SHP77 (cell line): ENCODE measurements around the gene KCNIP2.

ENCODE experiments used
- DNase-seq, 2 experiments: peaks; one replicate each; lab custom pipeline; 2025; lab: John Stamatoyannopoulos, UW

Gene KCNIP2

DNA sequence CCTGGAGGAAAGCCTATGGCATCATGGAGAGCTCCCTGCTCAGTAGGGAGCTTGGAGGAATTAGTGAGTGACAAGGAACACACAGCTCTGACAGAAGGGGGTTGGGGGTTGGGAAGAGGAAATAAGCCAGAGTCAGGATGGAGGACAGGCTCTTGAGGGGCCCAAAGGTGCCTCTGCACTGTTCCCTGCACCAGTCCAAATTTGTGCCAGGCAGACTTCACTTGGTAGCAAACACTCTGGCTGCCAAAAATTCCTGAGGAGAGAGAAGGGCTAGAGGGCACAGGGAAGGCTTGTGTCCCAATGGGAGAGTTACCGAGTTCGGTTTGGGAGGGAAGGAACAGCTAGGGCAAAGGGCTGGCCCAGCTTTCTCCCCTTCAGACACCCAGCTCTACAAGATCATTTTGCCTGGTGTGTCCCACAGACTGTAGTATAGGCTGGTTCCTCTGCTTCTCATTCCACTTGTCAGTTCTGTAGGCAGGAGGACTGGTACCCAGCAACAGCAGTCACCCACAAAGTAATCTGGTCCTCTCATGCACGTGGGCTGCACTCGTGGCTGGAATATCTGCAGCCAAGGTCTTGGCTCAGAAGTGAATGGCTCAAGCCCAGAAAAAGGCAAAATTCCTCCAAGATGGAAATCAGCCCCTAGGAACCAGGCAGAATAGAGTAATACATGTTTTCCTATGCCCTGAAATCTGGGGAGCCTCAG is 8.0 kb upstream of the KCNIP2 start:
- DNase-seq: no peak

DNA sequence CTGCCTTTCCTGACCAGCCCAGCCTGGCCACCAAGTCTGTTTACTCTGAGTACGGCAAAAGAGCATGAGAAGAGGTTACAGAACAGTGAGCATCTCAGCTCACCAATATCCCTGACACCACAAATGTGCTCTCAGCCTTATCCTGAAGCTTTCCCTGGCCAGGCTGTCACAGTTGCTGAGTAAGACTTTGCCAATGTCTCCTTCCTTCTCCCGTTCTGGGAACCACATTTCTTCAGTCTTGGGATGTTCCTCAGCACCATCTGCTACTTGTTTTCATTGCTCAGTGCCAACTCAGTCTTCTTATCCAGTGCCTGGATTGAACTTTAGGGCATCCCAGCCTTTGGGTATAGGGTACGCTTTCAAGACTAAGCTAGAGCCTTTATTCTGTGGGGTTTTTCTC is 7.1 kb upstream of the KCNIP2 start:
- no peak for DNase-seq

DNA sequence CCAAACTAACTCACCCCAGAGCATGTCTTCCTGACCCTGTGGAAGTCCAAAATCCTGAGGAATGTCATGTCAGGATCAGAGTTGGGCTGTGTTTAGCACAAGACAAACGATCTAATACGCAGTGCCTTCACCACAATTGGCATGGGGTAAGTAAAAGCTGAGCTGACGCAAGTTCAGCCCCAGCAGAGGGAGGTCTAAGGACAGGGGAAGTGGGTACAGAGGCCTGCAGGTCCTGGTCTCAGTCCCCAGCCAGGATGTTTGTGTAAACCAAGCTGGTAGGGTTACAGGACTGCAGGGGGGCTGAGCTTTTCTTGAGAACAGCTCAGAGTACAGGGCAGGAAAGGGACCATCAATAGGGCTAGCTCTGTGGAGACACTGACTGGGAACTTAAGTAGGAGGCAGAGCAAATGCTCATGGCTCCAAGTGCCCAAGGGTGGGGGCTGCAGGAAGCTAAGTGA is 5.3 kb upstream of the KCNIP2 start:
- no peak for DNase-seq

DNA sequence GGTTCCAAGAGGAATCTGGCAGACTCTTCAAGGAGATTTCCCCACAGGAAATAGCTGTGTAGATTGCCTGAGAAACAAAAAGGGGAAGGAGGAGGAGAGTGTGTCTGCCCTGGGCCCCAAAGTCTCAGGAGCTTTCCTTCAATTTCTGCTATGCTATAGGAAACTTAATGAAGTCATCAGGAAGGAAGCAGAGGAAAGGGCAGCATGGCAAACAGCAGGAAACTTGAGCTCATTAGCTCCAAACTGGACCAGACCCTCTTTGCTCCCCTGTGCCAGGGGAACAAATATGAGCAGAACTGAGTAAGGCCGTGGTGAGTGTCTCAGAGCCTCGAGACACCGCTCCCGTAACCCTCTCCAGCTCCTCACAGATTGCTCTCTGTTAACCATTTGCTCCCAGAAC is 4.8 kb upstream of the KCNIP2 start:
- no peak for DNase-seq

DNA sequence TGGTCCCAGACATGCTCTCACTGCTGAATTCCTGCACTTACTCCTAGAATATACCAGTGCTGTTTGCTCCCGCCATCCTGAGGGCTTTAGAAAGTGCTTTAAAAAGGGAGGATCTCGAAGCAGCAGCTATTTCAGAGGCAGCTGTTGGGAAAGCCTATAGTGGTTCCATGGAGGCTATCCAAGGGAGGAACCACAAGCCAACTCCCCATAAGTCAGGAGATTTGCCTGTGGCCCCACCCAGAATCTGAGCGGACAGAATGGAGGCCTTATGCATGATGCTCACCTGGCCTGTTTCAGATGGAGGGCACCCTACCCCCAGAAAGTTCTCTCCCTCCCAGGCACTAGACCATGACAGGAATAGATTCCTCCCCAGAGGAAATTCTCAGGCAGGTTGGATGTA is 2.3 kb upstream of the KCNIP2 start:
- no peak for DNase-seq

DNA sequence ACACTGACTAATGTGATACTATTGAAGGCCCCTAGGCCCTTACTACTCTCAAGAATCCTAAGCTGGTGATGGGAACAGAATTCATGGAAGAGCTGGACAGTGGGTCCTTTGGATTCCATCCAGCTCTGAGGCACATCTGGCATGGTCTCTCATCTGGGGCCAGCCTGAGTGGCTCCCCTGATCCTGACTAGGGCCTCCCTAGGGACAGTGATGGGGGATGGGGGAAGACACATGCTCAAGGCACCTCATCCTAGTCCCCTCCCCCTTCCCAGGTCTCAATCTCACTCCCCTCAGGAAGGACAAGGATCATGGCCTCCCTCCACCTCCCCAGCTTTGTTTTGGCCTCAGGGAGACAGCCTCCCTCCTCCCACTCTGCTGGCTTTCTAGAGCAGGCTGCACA is 1.8 kb downstream of the KCNIP2 start:
- no peak for DNase-seq

- DNase-seq: peak; percentile 60 to 70
Observed at GRCh38 chr10:101840741-101841453, 2.7 kb downstream of the KCNIP2 start.

DNA sequence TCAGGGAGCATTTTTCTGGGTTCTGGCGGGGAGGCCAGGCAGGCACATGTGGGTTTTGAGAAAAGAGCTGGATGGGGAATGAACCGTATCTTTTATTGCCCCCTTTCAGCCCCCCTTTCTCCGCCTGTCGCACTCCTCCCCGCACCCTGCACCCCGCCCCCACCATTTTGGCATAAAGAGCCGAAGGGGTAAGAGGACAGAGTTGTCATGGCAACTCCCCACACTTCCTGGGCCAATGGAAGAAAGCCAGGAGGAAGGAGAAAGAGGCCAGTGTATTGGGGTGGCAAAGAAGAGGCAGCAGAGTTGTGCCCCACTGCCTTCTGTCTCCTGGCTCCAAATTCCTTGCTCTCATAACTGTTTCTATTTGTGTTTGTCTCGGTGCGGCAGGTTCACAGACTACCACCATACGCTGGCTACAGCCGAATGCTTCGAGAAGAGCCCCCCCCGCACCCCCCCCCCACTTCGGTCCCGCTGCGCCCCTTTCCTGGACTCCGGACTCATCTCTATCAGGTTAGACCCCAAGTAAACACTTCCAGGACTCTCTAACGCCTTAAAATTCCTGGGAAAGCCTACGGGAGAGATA is 3.4 kb downstream of the KCNIP2 start:
- no peak for DNase-seq

- DNase-seq: peak in 1 of 2 experiments; percentile 44
Observed at GRCh38 chr10:101839416-101840063, 4.1 kb downstream of the KCNIP2 start.

- DNase-seq: no peak
Observed at GRCh38 chr10:101839002-101839401, 4.6 kb downstream of the KCNIP2 start.

DNA sequence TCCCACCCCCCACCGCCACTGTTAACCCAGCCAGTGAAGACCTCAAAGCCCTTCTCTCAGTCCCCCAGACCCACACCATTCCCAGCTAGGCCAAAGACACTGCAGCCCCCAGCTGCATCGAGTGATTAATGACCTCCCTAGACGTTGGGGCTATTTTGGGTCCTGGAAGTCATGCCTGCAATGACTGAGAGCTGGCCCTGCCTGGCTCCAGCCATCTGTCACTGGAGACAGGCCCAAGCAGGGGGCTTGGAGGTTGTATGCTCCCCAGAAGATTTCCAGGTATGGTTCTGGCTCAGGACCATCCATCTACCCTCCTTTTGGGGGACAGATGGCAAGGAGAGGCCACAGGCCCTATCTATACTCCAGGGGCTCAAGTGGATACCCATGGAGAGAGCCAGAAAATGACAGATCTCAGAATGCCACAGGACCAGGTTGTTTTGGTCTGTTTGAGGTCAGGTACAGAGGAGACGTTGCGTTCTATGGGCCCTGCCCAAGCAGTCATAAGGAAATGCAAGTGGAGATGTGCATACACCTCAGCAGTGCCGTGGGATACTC is 5.1 kb downstream of the KCNIP2 start:
- DNase-seq: no peak

- no peak for DNase-seq
Observed at GRCh38 chr10:101837748-101838147, 5.9 kb downstream of the KCNIP2 start.

DNA sequence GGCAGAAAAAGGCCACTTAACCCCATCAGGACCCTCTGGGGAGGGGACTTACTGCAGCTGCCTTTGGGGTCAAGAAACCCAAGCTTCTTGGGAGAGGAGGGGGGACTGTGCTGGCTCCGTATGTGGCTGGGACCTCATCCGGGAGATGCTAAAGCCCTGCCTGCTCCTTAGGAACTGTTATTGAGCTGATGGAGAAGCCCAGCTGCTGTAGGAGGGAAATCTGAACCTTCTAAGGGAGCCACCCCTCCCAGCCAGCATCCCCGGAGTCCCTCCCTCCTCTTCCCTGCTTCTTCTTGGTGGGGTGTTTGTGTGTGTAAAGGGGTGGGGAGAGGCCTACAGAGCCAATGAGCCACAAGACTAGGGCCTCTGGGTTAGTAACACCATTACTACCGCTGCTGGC is 8.2 kb downstream of the KCNIP2 start:
- DNase-seq: no peak

DNA sequence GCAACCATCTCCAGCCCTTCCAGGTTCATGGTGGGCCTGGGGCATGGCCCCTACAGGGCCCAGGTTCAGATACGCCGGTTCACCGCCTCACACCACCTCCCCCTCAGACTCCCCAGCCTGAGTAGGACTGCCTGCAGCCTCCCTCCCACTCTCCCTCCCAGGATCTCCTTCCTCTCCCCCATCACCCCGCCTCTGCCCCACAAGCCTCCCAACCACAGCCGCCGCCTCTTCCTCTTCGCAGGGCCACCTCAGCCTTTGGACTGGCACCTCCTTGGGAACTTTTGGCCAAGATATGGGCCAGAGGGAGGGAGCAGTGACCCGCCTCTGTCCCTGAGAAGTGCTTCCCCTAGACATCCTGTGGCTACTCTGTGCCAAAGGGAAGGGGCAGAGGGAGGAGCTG is 9.3 kb downstream of the KCNIP2 start:
- DNase-seq: no peak

DNA sequence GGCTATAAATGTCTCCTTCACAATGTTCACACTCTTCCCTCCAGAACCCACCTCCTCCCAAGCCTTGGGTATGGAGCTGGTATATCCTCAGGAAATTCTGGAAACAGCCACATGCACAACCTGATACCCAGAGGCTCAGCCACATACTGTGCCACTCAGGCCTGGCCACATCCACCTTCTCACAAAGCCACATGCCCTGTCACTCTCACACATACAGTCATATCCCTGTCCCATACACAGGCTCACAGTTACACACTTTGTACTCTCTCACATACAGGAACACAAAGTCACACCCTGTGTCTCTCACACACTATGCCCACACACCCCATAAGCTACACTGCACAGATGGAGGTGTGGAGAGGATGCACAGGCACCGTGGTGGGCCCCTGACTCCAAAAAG is 10.1 kb downstream of the KCNIP2 start:
- no peak for DNase-seq

DNA sequence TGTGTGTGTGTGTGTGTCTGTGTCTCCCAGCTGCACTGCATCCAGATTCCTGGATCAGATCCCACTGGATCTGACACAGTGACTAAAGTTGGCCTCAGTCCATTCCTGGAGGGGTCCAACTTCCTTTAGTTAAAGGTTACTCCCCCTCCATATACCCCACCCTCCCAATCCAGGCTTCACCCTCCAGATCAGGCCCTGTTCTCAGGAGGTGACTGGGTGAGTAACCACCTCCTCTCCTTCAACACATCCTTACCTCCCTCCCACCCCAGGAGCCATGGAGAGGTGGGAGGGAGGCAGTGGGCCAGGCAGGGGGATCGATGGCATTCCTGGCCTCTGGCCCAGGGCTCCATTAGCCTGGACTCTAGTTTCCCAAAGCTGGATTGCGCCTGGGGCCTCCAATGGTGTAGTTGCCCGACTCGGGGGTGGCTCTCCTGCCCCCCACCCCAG is 11.3 kb downstream of the KCNIP2 start:
- DNase-seq: no peak

GRCh38 chr10:101831169-101831811 is 12.3 kb downstream of the KCNIP2 start:
- no peak for DNase-seq

- DNase-seq: peak; percentile 78 to 81
Observed at GRCh38 chr10:101830322-101831168, 13.1 kb downstream of the KCNIP2 start.

GRCh38 chr10:101829561-101830315 is 13.9 kb downstream of the KCNIP2 start:
- DNase-seq: peak; percentile 39 to 64
